HFF-Myc (cell line): ENCODE data around the gene PTPN11.

ENCODE experiments used
- DNase-seq: peaks from one replicate; pipeline ENCODE4 v3.0.0-alpha.2; 2011; ENCODE audit warnings: low read depth; ENCODE audit errors: extremely low read depth
- H3K4me3 ChIP-seq: replicated peaks from 2 replicates; pipeline ENCODE4 v1.5.1; 2011; ENCODE audit warnings: low read depth, mild to moderate bottlenecking, control low read depth, low read length
- TF ChIP-seq, protein P1 (sequence below): IDR thresholded peaks from 2 replicates; pipeline ENCODE4 v1.5.1; 2012; ENCODE audit warnings: mild to moderate bottlenecking, low read depth, low read length, control low read depth; ENCODE audit errors: missing control alignments

Gene PTPN11

DNA sequence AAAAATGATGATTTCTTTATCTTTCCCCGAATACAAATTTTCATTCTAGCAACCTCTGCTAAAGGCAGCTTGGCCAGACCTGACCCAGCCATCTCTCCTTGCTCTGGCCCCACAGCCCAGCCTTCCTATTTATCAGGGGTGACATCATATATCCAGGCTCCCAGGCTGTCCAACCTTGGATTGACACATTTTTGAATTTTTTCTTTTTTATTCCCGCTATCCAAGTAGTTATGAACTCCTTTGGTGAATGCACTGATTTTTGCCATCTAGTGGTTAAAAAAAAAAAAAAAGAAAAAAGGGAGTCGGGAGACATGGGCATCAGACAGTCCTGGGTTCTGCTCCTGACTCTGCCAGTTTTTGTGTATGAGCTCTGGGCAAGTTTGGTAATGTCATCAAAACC lies 120.5 kb downstream of the PTPN11 start:
- TF ChIP-seq, protein P1, sequence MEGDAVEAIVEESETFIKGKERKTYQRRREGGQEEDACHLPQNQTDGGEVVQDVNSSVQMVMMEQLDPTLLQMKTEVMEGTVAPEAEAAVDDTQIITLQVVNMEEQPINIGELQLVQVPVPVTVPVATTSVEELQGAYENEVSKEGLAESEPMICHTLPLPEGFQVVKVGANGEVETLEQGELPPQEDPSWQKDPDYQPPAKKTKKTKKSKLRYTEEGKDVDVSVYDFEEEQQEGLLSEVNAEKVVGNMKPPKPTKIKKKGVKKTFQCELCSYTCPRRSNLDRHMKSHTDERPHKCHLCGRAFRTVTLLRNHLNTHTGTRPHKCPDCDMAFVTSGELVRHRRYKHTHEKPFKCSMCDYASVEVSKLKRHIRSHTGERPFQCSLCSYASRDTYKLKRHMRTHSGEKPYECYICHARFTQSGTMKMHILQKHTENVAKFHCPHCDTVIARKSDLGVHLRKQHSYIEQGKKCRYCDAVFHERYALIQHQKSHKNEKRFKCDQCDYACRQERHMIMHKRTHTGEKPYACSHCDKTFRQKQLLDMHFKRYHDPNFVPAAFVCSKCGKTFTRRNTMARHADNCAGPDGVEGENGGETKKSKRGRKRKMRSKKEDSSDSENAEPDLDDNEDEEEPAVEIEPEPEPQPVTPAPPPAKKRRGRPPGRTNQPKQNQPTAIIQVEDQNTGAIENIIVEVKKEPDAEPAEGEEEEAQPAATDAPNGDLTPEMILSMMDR = no peak
- H3K4me3 ChIP-seq = no peak overlapping the region
- DNase-seq = no peak

DNA sequence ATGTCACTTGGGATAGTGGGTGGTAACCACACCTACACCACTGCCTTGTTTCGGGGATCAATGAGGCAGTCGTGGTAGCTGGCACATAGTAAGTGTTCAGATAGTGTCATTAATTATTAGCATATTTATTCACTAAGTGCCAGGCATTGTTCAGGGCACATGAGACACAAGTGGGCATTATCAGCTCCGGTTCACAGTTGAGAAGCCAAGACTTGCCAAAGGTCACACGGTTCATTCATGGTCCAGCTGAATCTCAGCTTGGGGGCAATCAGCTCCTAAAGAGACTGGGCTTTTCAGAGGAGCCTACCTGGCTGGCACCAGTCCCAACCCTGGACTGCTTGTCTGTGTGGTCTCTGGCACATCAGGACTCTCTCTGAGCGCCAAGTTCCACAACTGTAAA lies 121.3 kb downstream of the PTPN11 start:
- TF ChIP-seq, protein P1 = no peak
- no peak overlapping the region for H3K4me3 ChIP-seq
- DNase-seq = no peak

DNA sequence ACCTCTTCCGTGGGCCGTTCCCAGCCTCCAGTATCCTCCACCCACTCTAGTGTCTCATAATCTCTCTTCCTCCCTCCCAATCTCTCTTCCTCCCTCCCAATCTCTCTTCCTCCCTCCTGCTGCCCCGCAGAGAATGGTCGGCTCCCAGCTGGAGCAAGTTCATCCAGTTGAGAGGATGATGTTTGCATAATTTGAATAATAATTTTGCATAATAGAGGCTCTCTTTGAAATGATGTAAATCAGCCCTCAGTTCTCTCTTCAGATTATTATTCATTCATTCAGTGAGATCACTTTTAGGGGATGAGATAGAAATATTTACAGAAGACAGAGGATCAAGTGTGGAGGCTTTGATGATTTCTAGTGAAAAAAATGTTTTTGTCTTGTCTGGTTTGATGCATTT lies 125.0 kb downstream of the PTPN11 start:
- no peak for DNase-seq
- TF ChIP-seq, protein P1 = no peak
- H3K4me3 ChIP-seq = no peak overlapping the region

DNA sequence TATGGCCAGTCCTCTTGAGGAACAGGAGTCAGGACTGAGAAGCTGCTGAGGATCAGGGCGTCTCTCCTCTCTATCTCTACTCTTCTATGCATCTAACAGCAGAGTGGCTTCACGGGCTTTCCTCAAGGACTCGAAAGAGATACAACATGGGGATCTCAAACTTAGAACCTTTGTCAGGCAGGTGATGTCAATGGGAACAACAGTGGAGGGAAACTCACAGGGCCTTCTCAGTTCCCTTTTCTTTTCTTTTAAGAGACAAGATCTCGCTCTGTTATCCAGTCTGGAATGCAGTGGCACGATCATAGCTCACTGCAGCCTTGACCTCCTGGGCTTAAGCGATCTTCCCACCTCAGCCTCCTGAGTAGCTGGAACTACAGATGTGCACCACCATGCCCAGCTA lies 127.6 kb downstream of the PTPN11 start:
- H3K4me3 ChIP-seq = no peak overlapping the region
- TF ChIP-seq, protein P1 = no peak
- no peak for DNase-seq

DNA sequence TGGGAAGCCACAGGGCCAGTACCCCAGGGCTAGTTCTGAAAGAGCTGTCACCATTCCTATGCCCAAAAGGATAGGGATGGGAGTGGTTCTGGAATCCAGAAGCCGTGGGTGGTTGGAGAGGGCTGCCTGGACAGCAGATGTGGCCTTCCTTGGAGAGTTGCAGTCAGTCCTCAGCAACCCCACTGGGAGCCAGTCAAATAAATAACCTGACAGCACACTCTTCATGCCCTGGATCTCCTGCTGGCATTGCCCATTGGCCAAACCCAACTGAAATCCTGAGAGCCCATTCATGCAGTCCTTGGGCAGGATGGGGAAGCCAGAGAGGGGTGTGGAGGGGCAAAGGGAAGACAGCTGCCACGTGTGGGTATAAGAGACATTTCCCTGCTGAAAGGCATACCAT lies 128.2 kb downstream of the PTPN11 start:
- DNase-seq = no peak
- no peak overlapping the region for H3K4me3 ChIP-seq
- TF ChIP-seq, protein P1 = no peak

DNA sequence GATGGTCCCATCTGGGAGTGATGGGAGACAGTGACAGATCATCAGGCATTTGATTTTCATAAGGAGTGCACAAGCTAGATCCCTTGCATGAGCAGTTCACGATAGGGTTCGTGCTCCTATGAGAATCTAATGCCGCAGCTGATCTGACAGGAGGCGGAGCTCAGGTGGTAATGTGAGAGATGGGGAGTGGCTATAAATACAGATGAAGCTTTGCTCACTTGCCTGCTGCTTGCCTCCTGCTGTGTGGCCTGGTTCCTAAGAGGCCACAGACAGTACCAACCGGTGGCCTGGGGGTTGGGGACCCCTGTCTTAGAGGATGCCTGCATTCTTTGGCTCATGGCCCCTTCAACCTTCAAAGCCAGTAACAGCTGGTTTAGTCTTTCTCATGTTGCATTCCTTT lies 130.3 kb downstream of the PTPN11 start:
- H3K4me3 ChIP-seq = no peak overlapping the region
- no peak for DNase-seq
- TF ChIP-seq, protein P1 = no peak

DNA sequence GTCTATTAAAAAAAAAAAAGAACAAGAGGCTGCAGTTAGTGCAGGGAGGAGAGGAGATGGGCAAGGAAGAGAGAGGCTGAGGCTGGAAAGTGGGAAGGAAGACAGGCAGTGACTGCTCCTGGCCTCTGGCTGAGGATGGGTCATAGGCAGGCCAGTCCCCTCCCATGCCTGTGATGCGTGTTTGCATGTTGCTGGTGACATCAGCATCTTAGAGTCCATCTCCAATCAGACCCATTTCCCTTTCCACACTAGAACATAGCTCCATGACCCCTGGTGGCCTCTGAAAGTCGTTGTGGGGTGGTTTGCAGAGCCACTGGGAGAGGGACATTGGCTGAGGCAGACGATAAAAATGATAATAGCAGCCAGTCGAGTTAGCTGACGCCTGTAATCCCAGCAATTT lies 132.9 kb downstream of the PTPN11 start:
- TF ChIP-seq, protein P1 = no peak
- H3K4me3 ChIP-seq = no peak overlapping the region
- no peak for DNase-seq
